ENCODE measurements around the gene PLPPR3. TPM values are rescaled to one million over a fixed set of nuclear protein-coding genes. Genes with fewer than 3 reads are reported as not detected.

The PLPPR3 gene
- total and polyA plus RNA-seq, 10 of the 15 experiments (the other 5 are each of a cell fraction or from before 2014, with no cell fraction given): 0.07 TPM; not detected in 9

DNA sequence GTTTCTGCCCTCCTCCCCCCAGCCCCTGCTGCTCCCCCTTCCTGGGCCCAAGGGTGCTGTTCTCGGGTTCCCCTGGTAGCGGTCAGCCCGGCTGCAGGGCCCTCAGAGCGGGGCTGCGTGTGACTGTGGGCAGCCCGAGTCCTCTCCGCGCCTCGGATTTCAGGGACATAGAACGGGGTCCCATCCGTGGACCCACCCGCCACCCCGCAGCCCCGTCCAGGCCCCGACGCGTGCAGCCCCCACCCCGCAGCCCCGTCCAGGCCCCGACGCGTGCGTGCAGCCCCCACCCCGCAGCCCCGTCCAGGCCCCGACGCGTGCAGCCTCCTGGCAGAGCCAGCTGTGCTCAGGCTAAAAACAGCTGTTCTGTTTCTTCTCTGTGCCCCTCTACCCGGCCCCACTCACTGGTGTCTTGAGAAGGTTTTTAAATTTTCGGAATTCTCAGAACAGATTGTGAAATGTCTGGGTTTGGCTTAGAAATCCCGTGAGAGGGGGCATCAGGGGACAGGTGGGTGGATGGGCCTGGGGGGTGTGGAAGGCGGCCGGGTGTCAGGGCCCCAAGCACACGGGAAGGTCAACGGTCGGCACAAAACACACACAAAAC, 13.6 kb upstream of the PLPPR3 start (continued):
- TF ChIP-seq JUNB (IDR thresholded peaks at IDR 0.05): no peak
- no peak for TF ChIP-seq NFXL1 (IDR thresholded peaks at IDR 0.05; ENCODE audit: borderline replicate concordance)
- no peak for TF ChIP-seq LARP7 (IDR thresholded peaks at IDR 0.05)
- TF ChIP-seq SP1 (IDR thresholded peaks at IDR 0.05; ENCODE audit: low read depth, low read length): no peak
- TF ChIP-seq ZZZ3 (IDR thresholded peaks at IDR 0.05; ENCODE audit: control insufficient read depth, insufficient read length, low read depth): no peak
- TF ChIP-seq, protein P1, sequence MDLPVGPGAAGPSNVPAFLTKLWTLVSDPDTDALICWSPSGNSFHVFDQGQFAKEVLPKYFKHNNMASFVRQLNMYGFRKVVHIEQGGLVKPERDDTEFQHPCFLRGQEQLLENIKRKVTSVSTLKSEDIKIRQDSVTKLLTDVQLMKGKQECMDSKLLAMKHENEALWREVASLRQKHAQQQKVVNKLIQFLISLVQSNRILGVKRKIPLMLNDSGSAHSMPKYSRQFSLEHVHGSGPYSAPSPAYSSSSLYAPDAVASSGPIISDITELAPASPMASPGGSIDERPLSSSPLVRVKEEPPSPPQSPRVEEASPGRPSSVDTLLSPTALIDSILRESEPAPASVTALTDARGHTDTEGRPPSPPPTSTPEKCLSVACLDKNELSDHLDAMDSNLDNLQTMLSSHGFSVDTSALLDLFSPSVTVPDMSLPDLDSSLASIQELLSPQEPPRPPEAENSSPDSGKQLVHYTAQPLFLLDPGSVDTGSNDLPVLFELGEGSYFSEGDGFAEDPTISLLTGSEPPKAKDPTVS (IDR thresholded peaks at IDR 0.05; ENCODE audit: low read depth, low read length): no peak
- no peak for TF ChIP-seq EED (IDR thresholded peaks at IDR 0.05; ENCODE audit: low read depth)

DNA sequence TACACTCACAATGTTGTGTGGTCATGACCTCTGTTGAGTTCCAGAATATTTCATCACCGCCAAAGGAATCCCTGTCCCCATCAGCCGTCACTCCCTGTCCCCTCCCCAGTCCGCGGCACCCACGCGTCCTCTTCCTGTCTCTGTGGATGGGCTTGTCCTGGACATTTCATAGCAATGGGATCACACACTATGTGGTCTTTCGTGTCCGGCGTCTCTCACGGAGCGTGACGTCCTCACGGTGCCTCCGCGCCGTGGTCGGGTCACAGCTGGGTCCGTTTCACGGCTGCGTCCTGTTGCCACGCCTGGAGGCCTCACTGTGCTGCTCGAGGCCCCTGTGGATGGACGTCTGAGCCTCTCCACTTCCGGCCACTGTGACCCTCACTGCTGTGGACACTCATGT, 12.5 kb upstream of the PLPPR3 start:
- POLR2A ChIA-PET: no interaction called here
- no peak overlapping the region for H3K9ac ChIP-seq (ENCODE audit: control insufficient read depth, insufficient read depth, low read length)
- no peak overlapping the region for H2AFZ ChIP-seq (ENCODE audit: control insufficient read depth, low read depth, low read length)
- intact Hi-C loops (cut with micrococcal nuclease; ENCODE audit: unreplicated experiment) (no loop called here), in situ Hi-C loops (cut with MboI) (no loop called here)
- no peaks in the 10 kb centered on the region for H3K36me3 ChIP-seq (ENCODE audit: control insufficient read depth in 2 of 2, insufficient read depth in 2 of 2, low read length in 1 of 2)
- no peak for DNase-seq (ENCODE audit: low read depth, low spot score)
- H3K4me3 ChIP-seq: no peak overlapping the region
- H4K20me1 ChIP-seq (ENCODE audit: control insufficient read depth, insufficient read depth): no peaks in the 10 kb centered on the region
- CTCF ChIA-PET: no interaction called here
- no peaks in the 10 kb centered on the region for H3K79me2 ChIP-seq (ENCODE audit: control insufficient read depth, insufficient read depth, low read length)
- H3K27me3 ChIP-seq (replicated peaks in 1 of 2; ENCODE audit: control insufficient read depth in 2 of 2, insufficient read depth in 2 of 2, low read length in 1 of 2): no peaks in the 10 kb centered on the region
- no peaks in the 10 kb centered on the region for H3K9me3 ChIP-seq (replicated peaks; ENCODE audit: control insufficient read depth, insufficient read depth, low read length)
- no TSS peak for BruUV-seq (replicated peaks)
- FAIRE-seq: no peak
- no peak overlapping the region for H3K4me2 ChIP-seq (ENCODE audit: control insufficient read depth, insufficient read depth)
- no peak for ATAC-seq
- TF ChIP-seq KLF5 (IDR thresholded peaks at IDR 0.05; ENCODE audit: partially characterized antibody) (no peak), NFYB (IDR thresholded peaks at IDR 0.05; ENCODE audit: insufficient read depth, low read depth, low read length) (no peak), ZNF384 (IDR thresholded peaks at IDR 0.05; ENCODE audit: borderline replicate concordance, low read depth, low read length) (no peak), POLR2A (IDR thresholded peaks at IDR 0.05; ENCODE audit: low read depth, low read length) (no peak)
- SMC1A ChIA-PET (ENCODE audit: uncharacterized antibody, unreplicated experiment): no interaction called here
- 64% methylated on average over 24 of the region's 24 CpGs for WGBS (ENCODE audit: insufficient coverage, insufficient replicate concordance, low lambda C conversion rate, missing lambda C conversion rate)
- H3K4me1 ChIP-seq (ENCODE audit: control insufficient read depth, insufficient read depth, low read length): no peaks in the 10 kb centered on the region
- RAD21 ChIA-PET (ENCODE audit: unreplicated experiment): no interaction called here
- no peak overlapping the region for H3K27ac ChIP-seq (ENCODE audit: control insufficient read depth, insufficient read depth)

All from GM12878 (cell line).